HepG2 (cell line): ENCODE measurements around the gene ERCC5. TPM values are rescaled to one million over a fixed set of nuclear protein-coding genes. Genes with fewer than 3 reads are reported as not detected.

Source experiments
- DNMT3B ChIP-seq: conservative IDR thresholded peaks from 2 replicates; pipeline ENCODE4 v1.6.1; 2016; ENCODE audit warnings: missing biosample characterization, control low read depth
- FOXJ3 ChIP-seq: sonication (generic); formaldehyde crosslinking; IDR thresholded peaks from 2 replicates; pipeline ENCODE4 v1.4.0; 2020; ENCODE audit warnings: missing genetic modification reagents, mild to moderate bottlenecking, borderline replicate concordance
- GZF1 ChIP-seq: sonication (generic); formaldehyde crosslinking; IDR thresholded peaks from 2 replicates; pipeline ENCODE4 v1.5.1; 2020; ENCODE audit warnings: mild to moderate bottlenecking, missing genetic modification reagents
- KLF16 ChIP-seq, 2 experiments: sonication (generic) in 1 of 2; formaldehyde crosslinking in 1 of 2; IDR thresholded peaks; 2 replicates each; pipeline versions ENCODE4 v1.6.1 to v1.8.0; 2016 to 2023; ENCODE audit warnings: missing genetic modification reagents in 2 of 2, missing compliant biosample characterization in 1 of 2
- NFIB ChIP-seq: sonication (generic); formaldehyde crosslinking; IDR thresholded peaks from 2 replicates; pipeline ENCODE4 v1.9.0; 2021; ENCODE audit warnings: missing genetic modification reagents, mild to moderate bottlenecking, borderline replicate concordance
- RARG ChIP-seq: sonication (generic); formaldehyde crosslinking; IDR thresholded peaks from 2 replicates; pipeline ENCODE4 v1.4.0; 2020; ENCODE audit warnings: low read depth, mild to moderate bottlenecking, missing genetic modification reagents
- RFX1 ChIP-seq: fragments of 450-650 bp; IDR thresholded peaks from 2 replicates; pipeline ENCODE4 v1.6.1; 2017
- SPEN ChIP-seq: sonication (generic); formaldehyde crosslinking; IDR thresholded peaks from 2 replicates; pipeline ENCODE4 v1.5.1; 2020; ENCODE audit warnings: low read depth, mild to moderate bottlenecking, missing genetic modification reagents
- SSRP1 ChIP-seq: IDR thresholded peaks from 2 replicates; pipeline ENCODE4 v1.6.1; 2016; ENCODE audit warnings: control low read depth
- ZNF136 ChIP-seq: sonication (generic); formaldehyde crosslinking; IDR thresholded peaks from 2 replicates; pipeline ENCODE4 v1.8.1; 2022; ENCODE audit warnings: low read depth, mild to moderate bottlenecking, moderate library complexity, missing genetic modification reagents
- ZNF251 ChIP-seq: sonication (generic); formaldehyde crosslinking; IDR thresholded peaks from 2 replicates; pipeline ENCODE4 v1.9.0; 2021; ENCODE audit warnings: mild to moderate bottlenecking, missing genetic modification reagents
- ZNF709 ChIP-seq: sonication (generic); formaldehyde crosslinking; IDR thresholded peaks from 2 replicates; pipeline ENCODE4 v1.5.0; 2020; ENCODE audit warnings: mild to moderate bottlenecking, missing genetic modification reagents
- ZNF724P ChIP-seq: sonication (generic); formaldehyde crosslinking; IDR thresholded peaks from 2 replicates; pipeline ENCODE4 v1.8.0; 2022; ENCODE audit warnings: missing genetic modification reagents, borderline replicate concordance
- ZNF746 ChIP-seq: sonication (generic); formaldehyde crosslinking; IDR thresholded peaks from 2 replicates; pipeline ENCODE4 v1.8.0; 2022; ENCODE audit warnings: mild to moderate bottlenecking, missing genetic modification reagents
- ZNF788 ChIP-seq: sonication (generic); formaldehyde crosslinking; IDR thresholded peaks from 2 replicates; pipeline ENCODE4 v1.5.0; 2020; ENCODE audit warnings: mild to moderate bottlenecking, missing genetic modification reagents, borderline replicate concordance
- polyA plus RNA-seq, 8 experiments: library from polyadenylated mRNA; depleted of rRNA in 3 of 8; stranded (reverse) in 7 of 8; unstranded in 1 of 8; fragments of >200 nt; fragmentation: Illumina TruSeq in 4 of 8; extraction: Trizol in 4 of 8; gene quantifications; 2 replicates each; pipeline versions ENCODE4 v1.2.1 to v1.2.3, GENCODE V29; 2011 to 2016; ENCODE audit warnings: low read depth in 4 of 8, missing spikeins in 1 of 8, mixed read lengths in 1 of 8; ENCODE audit not compliant: insufficient read depth in 1 of 8
- total RNA-seq, 5 experiments: library from RNA; depleted of rRNA; stranded (reverse); fragments of >200 nt; fragmentation: Illumina TruSeq; extraction: Trizol; gene quantifications; 2 replicates each; pipeline ENCODE4 v1.2.3, GENCODE V29; 2016; ENCODE audit warnings: low read depth in 1 of 5
- TF ChIP-seq, protein P1 (sequence below): sonication (generic); formaldehyde crosslinking; IDR thresholded peaks from 2 replicates; pipeline ENCODE4 v1.9.0; 2021; ENCODE audit warnings: missing genetic modification reagents, borderline replicate concordance
- TF ChIP-seq, protein P2 (sequence below), 2 experiments: sonication (generic) in 1 of 2; formaldehyde crosslinking in 1 of 2; IDR thresholded peaks; 2 replicates each; pipeline versions ENCODE4 v1.6.1 to v1.9.0; 2014 to 2022; ENCODE audit warnings: antibody characterized with exemption in 1 of 2, borderline replicate concordance in 1 of 2, inconsistent platforms in 1 of 2, low read depth in 1 of 2, missing genetic modification reagents in 1 of 2
- TF ChIP-seq, protein P3 (sequence below): IDR thresholded peaks from 2 replicates; pipeline ENCODE4 v1.6.1; 2018; ENCODE audit warnings: missing genetic modification reagents
- TF ChIP-seq, protein P4 (sequence below): sonication (generic); formaldehyde crosslinking; conservative IDR thresholded peaks from 2 replicates; pipeline ENCODE4 v1.4.0; 2020; ENCODE audit warnings: missing genetic modification reagents

Gene ERCC5
- total and polyA plus RNA-seq, 2 of the 13 experiments (the other 11 are each of a cell fraction or from before 2014, with no cell fraction given) = 12.9 to 35.5 TPM

DNA sequence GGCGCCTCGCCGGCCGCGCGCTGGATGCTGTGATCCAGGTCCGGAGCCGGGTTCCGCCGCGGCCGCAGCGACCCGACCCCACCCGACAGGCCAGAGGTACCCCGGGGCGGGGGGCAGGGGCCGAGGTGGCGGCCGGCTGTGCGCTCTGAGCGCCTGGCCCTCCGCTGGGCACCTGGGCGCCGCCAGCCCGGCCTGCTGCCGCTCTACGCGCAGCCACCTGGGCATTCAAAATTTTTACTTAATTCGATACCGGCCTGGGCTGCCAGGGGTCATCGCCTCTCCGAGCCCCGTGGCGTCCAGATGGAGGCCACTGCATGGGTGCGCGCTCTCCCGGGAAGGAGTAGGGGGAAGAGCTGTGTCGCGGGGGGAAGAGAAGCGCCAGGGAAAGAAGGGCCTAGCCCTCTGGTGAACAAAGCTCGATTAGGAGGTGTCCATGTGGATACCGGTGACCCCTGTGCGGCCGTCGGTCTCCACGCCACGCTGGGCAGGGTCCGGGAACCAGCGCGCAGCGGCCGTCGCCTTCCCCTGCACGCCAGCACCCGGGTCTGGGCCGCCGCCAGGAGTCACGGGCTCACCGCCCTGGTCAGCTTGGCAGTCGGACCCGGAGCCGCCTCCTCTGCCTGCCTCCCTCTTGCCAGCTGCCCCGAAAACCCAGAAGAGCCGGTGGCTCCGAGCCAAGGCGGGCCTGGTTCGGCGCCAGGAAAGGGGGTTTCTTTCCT lies 46.2 kb upstream of the ERCC5 start (continued):
- TF ChIP-seq ZNF746 (CRISPR knock-in tag) (no peak), NFIB (no peak), SPEN (no peak), DNMT3B (CRISPR knock-in tag) (no peak), ZNF251 (CRISPR knock-in tag) (0 out of 2 replicates have a peak, but pooled peaks have one; percentile 36), ZNF709 (CRISPR knock-in tag) (no peak), FOXJ3 (CRISPR knock-in tag) (no peak), RFX1 (no peak), ZNF136 (CRISPR knock-in tag) (no peak), ZNF788 (CRISPR knock-in tag) (no peak), ZNF724P (CRISPR knock-in tag) (no peak), SSRP1 (CRISPR knock-in tag) (no peak), GZF1 (CRISPR knock-in tag) (no peak), KLF16 (CRISPR knock-in tag; IDR thresholded peaks at IDR 0.05) (no peak), RARG (CRISPR knock-in tag) (no peak)
- TF ChIP-seq, protein P1, sequence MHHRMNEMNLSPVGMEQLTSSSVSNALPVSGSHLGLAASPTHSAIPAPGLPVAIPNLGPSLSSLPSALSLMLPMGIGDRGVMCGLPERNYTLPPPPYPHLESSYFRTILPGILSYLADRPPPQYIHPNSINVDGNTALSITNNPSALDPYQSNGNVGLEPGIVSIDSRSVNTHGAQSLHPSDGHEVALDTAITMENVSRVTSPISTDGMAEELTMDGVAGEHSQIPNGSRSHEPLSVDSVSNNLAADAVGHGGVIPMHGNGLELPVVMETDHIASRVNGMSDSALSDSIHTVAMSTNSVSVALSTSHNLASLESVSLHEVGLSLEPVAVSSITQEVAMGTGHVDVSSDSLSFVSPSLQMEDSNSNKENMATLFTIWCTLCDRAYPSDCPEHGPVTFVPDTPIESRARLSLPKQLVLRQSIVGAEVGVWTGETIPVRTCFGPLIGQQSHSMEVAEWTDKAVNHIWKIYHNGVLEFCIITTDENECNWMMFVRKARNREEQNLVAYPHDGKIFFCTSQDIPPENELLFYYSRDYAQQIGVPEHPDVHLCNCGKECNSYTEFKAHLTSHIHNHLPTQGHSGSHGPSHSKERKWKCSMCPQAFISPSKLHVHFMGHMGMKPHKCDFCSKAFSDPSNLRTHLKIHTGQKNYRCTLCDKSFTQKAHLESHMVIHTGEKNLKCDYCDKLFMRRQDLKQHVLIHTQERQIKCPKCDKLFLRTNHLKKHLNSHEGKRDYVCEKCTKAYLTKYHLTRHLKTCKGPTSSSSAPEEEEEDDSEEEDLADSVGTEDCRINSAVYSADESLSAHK (CRISPR knock-in tag) = no peak
- TF ChIP-seq, protein P2, sequence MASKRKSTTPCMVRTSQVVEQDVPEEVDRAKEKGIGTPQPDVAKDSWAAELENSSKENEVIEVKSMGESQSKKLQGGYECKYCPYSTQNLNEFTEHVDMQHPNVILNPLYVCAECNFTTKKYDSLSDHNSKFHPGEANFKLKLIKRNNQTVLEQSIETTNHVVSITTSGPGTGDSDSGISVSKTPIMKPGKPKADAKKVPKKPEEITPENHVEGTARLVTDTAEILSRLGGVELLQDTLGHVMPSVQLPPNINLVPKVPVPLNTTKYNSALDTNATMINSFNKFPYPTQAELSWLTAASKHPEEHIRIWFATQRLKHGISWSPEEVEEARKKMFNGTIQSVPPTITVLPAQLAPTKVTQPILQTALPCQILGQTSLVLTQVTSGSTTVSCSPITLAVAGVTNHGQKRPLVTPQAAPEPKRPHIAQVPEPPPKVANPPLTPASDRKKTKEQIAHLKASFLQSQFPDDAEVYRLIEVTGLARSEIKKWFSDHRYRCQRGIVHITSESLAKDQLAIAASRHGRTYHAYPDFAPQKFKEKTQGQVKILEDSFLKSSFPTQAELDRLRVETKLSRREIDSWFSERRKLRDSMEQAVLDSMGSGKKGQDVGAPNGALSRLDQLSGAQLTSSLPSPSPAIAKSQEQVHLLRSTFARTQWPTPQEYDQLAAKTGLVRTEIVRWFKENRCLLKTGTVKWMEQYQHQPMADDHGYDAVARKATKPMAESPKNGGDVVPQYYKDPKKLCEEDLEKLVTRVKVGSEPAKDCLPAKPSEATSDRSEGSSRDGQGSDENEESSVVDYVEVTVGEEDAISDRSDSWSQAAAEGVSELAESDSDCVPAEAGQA (IDR thresholded peaks at IDR 0.05; ENCODE audit: low read depth) = no peak
- TF ChIP-seq, protein P2 (CRISPR knock-in tag; IDR thresholded peaks at IDR 0.05; ENCODE audit: borderline replicate concordance) = 0 out of 2 replicates have a peak, but pooled peaks have one; percentile 19
- TF ChIP-seq, protein P3, sequence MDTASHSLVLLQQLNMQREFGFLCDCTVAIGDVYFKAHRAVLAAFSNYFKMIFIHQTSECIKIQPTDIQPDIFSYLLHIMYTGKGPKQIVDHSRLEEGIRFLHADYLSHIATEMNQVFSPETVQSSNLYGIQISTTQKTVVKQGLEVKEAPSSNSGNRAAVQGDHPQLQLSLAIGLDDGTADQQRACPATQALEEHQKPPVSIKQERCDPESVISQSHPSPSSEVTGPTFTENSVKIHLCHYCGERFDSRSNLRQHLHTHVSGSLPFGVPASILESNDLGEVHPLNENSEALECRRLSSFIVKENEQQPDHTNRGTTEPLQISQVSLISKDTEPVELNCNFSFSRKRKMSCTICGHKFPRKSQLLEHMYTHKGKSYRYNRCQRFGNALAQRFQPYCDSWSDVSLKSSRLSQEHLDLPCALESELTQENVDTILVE = no peak
- TF ChIP-seq, protein P4, sequence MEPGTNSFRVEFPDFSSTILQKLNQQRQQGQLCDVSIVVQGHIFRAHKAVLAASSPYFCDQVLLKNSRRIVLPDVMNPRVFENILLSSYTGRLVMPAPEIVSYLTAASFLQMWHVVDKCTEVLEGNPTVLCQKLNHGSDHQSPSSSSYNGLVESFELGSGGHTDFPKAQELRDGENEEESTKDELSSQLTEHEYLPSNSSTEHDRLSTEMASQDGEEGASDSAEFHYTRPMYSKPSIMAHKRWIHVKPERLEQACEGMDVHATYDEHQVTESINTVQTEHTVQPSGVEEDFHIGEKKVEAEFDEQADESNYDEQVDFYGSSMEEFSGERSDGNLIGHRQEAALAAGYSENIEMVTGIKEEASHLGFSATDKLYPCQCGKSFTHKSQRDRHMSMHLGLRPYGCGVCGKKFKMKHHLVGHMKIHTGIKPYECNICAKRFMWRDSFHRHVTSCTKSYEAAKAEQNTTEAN (CRISPR knock-in tag) = no peak
